Mucosa of descending colon (tissue), 3 donors: ENCODE results near the gene ZWILCH. TPM values are rescaled to one million over a fixed set of nuclear protein-coding genes. Genes with fewer than 3 reads are reported as not detected.

ENCODE experiments used
- ATAC-seq: fragments of 200-7000 bp; cut with Tn5 transposase; one replicate; pipeline ENCODE4 v1.9.1; 2020; ENCODE audit warnings: mild to moderate bottlenecking, moderate library complexity
- DNase-seq, 3 donors: peaks; one replicate each; pipeline ENCODE4 v3.0.0-alpha.2; 2020
- H3K36me3 ChIP-seq: fragments of 200-600 bp; one replicate; pipeline ENCODE4 v1.8.0; 2021; ENCODE audit warnings: low read depth, mild to moderate bottlenecking
- H3K4me1 ChIP-seq: fragments of 200-600 bp; one replicate; pipeline ENCODE4 v1.8.0; 2021; ENCODE audit warnings: low read depth, mild to moderate bottlenecking
- H3K4me3 ChIP-seq: fragments of 200-600 bp; one replicate; pipeline ENCODE4 v1.8.0; 2021; ENCODE audit warnings: mild to moderate bottlenecking
- H3K9me3 ChIP-seq: fragments of 200-600 bp; one replicate; pipeline ENCODE4 v1.8.0; 2021; ENCODE audit warnings: mild to moderate bottlenecking
- intact Hi-C, 2 donors: fragments of 100-400 bp; cut with DNase I in 1 of 2; cut with micrococcal nuclease in 1 of 2; formaldehyde crosslinking; loops; one replicate each; pipeline versions ENCODE4 v1.11.0 to v1.11.1; 2022; cut with DNase I, micrococcal nuclease
- total RNA-seq, 3 donors: library from RNA; stranded (reverse); fragmentation: NEBNext Ultra II Directional in 2 of 3; extraction: Animal tissue kit (Norgen Biotek cat#: 25700) in 2 of 3; gene quantifications; one replicate each; pipeline versions ENCODE4 v1.2.1 to v1.2.4, GENCODE V29; 2021 to 2023
- TF ChIP-seq, protein P1 (sequence below): fragments of 200-600 bp; IDR thresholded peaks from one replicate; pipeline ENCODE4 v1.8.0; 2022; ENCODE audit warnings: antibody characterized with exemption, mild to moderate bottlenecking
- donor health status: DM: no; HTN: no; CAD: no; lungs with moderate emphysema.
- donor health status: DM: no; HTN: no; CAD: no.
- donor health status: DM: no; HTN: yes; CAD: no.

Gene ZWILCH
- total RNA-seq, 3 donors from 2014 or later, result 4.8 to 11.7 (median 5.8) TPM

GRCh38 chr15:66545255-66545654 is 40.1 kb downstream of the ZWILCH start:
- Histone ChIP-seq H3K4me1 (no peaks in the 10 kb centered on the region), H3K36me3 (no peaks in the 10 kb centered on the region), H3K4me3 (no peak overlapping the region), H3K9me3 (no peaks in the 10 kb centered on the region)
- TF ChIP-seq, protein P1, sequence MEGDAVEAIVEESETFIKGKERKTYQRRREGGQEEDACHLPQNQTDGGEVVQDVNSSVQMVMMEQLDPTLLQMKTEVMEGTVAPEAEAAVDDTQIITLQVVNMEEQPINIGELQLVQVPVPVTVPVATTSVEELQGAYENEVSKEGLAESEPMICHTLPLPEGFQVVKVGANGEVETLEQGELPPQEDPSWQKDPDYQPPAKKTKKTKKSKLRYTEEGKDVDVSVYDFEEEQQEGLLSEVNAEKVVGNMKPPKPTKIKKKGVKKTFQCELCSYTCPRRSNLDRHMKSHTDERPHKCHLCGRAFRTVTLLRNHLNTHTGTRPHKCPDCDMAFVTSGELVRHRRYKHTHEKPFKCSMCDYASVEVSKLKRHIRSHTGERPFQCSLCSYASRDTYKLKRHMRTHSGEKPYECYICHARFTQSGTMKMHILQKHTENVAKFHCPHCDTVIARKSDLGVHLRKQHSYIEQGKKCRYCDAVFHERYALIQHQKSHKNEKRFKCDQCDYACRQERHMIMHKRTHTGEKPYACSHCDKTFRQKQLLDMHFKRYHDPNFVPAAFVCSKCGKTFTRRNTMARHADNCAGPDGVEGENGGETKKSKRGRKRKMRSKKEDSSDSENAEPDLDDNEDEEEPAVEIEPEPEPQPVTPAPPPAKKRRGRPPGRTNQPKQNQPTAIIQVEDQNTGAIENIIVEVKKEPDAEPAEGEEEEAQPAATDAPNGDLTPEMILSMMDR, result no peak
- intact Hi-C loops, result no loop called here
- no peak for ATAC-seq
- no peak for DNase-seq

DNA sequence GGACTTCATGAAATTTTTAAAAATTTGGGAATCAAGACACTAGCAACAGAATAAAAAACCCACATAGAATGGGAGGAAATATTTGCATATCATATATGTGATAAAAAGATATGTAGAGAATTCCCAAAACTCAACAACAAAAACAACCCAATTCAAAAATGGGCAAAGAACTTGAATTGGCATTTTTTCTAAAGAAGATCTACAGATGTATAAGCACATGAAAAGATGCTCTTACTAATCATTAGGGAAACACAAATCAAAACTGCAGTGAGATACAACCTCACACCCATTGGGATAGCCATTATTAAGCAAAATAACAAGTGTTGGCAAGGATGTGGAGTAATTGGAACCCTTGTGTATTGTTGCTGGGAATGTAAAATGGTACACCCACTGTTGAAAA is 50.6 kb downstream of the ZWILCH start:
- Histone ChIP-seq H3K36me3 (no peaks in the 10 kb centered on the region), H3K4me3 (no peak overlapping the region), H3K4me1 (no peaks in the 10 kb centered on the region), H3K9me3 (no peaks in the 10 kb centered on the region)
- intact Hi-C loops, result no loop called here
- ATAC-seq (no peak), DNase-seq (no peak)
- TF ChIP-seq, protein P1, result no peak

- TF ChIP-seq, protein P1, result no peak
- DNase-seq, result no peak
- Histone ChIP-seq H3K4me3 (no peak overlapping the region), H3K4me1 (no peaks in the 10 kb centered on the region), H3K9me3 (no peaks in the 10 kb centered on the region), H3K36me3 (no peaks in the 10 kb centered on the region)
- intact Hi-C loops, result no loop called here
- ATAC-seq, result no peak
Observed at GRCh38 chr15:66558271-66558670, 53.1 kb downstream of the ZWILCH start.

DNA sequence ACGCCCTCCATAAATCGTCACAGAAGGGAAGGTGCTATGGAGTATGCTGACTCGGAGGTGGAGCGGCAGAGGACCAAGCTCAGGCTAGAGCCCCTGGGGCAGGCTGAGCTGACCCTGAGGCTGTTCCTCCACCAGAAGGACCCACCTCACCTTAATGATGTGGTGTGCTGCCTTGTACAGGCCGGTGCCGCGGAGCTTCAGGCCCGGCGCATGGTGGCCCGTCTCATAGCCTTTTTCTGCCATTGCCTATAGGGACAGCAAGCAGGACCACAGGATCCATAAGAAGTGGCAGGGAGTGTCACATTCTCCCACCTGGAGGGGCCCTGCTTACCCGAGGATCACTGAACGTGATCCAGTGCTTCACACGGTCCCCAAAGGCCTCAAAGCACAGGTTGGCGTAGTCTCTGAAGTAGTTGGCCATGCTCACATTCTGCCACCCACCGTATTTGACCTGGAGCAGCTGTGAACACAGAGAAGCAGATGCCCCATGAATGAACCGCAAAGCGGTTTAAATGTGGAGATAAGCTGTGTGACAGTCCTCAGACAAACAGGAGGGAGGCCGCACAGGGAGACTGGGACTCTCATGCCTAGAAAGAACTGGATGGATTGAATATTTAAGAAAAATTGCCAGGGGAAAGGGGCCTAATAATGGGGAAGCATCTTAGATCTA is 55.9 kb downstream of the ZWILCH start:
- ATAC-seq (no peak), DNase-seq (no peak)
- intact Hi-C loops, result no loop called here

GRCh38 chr15:66563126-66563525 is 58.0 kb downstream of the ZWILCH start:
- TF ChIP-seq, protein P1, result no peak
- H3K9me3 ChIP-seq, result no peaks in the 10 kb centered on the region
- ATAC-seq (no peak), DNase-seq (no peak)
- no peaks in the 10 kb centered on the region for H3K36me3 ChIP-seq
- H3K4me3 ChIP-seq, result no peak overlapping the region
- intact Hi-C loops, result no loop called here
- H3K4me1 ChIP-seq, result no peaks in the 10 kb centered on the region

More for the DNA sequence above, 55.9 kb downstream of the ZWILCH start:
- Histone ChIP-seq H3K9me3 (no peaks in the 10 kb centered on the region), H3K4me3 (no peak overlapping the region), H3K36me3 (no peaks in the 10 kb centered on the region), H3K4me1 (no peaks in the 10 kb centered on the region)
- TF ChIP-seq, protein P1, result no peak
